ENCODE measurements around the gene AFF3.

Gene AFF3

GRCh38 chr2:99656994-99657393, 485.4 kb downstream of the AFF3 start:
- TF ChIP-seq CTCF (IDR thresholded peaks at IDR 0.05; ENCODE audit: borderline replicate concordance, insufficient read depth, low read depth, low read length) = no peak
- H3K4me3 ChIP-seq (ENCODE audit: low read depth, low read length) = no peak overlapping the region

- no peak for TF ChIP-seq CTCF (IDR thresholded peaks at IDR 0.05; ENCODE audit: borderline replicate concordance, insufficient read depth, low read depth, low read length)
Observed at GRCh38 chr2:99653433-99653832, 489.0 kb downstream of the AFF3 start.

GRCh38 chr2:99652862-99653261, 489.5 kb downstream of the AFF3 start:
- no peak for TF ChIP-seq CTCF (IDR thresholded peaks at IDR 0.05; ENCODE audit: borderline replicate concordance, insufficient read depth, low read depth, low read length)
- no peak overlapping the region for H3K4me3 ChIP-seq (ENCODE audit: low read depth, low read length)

More at GRCh38 chr2:99653433-99653832, 489.0 kb downstream of the AFF3 start:
- H3K4me3 ChIP-seq (ENCODE audit: low read depth, low read length) = no peak overlapping the region

GRCh38 chr2:99651930-99652670, 490.3 kb downstream of the AFF3 start:
- TF ChIP-seq CTCF (IDR thresholded peaks at IDR 0.05; ENCODE audit: borderline replicate concordance, insufficient read depth, low read depth, low read length) = no peak
- H3K4me3 ChIP-seq (ENCODE audit: low read depth, low read length) = no peak overlapping the region

GRCh38 chr2:99648906-99649789, 493.2 kb downstream of the AFF3 start:
- TF ChIP-seq CTCF (IDR thresholded peaks at IDR 0.05; ENCODE audit: borderline replicate concordance, insufficient read depth, low read depth, low read length) = no peak
- H3K4me3 ChIP-seq (ENCODE audit: low read depth, low read length) = no peak overlapping the region

GRCh38 chr2:99648178-99648844, 494.1 kb downstream of the AFF3 start:
- TF ChIP-seq CTCF (IDR thresholded peaks at IDR 0.05; ENCODE audit: borderline replicate concordance, insufficient read depth, low read depth, low read length) = no peak
- H3K4me3 ChIP-seq (ENCODE audit: low read depth, low read length) = no peak overlapping the region

Data from GM12875 (cell line).